Measurements from ENCODE around the gene CXCR1. TPM values are rescaled to one million over a fixed set of nuclear protein-coding genes. Genes with fewer than 3 reads are reported as not detected.
"Not testable (repeated sequence)": the region's sequence is repeated elsewhere in the genome, so short reads cannot be mapped to it uniquely, and the experiment has no call there.

Gene CXCR1
- polyA plus RNA-seq, 4 donors, result 0.06 to 0.07 TPM; not detected in 2

- DNase-seq (ENCODE audit: low read depth in 4 of 4, low spot score in 2 of 4), result no peak
Measured at GRCh38 chr2:218168016-218168415, 1.3 kb upstream of the CXCR1 start.

- DNase-seq (ENCODE audit: low read depth in 4 of 4, low spot score in 2 of 4), result no peak
Measured at GRCh38 chr2:218162814-218163213, 3.9 kb downstream of the CXCR1 start.

GRCh38 chr2:218161644-218162043 is 5.1 kb downstream of the CXCR1 start:
- no peak for DNase-seq (ENCODE audit: low read depth in 4 of 4, low spot score in 2 of 4)

GRCh38 chr2:218155953-218156479 is 10.7 kb downstream of the CXCR1 start:
- no peak for DNase-seq (ENCODE audit: low read depth in 4 of 4, low spot score in 2 of 4)

GRCh38 chr2:218152777-218153176 is 14.0 kb downstream of the CXCR1 start:
- DNase-seq (ENCODE audit: low read depth in 4 of 4, low spot score in 2 of 4), result no peak

GRCh38 chr2:218152172-218152571 is 14.6 kb downstream of the CXCR1 start:
- DNase-seq (ENCODE audit: low read depth in 4 of 4, low spot score in 2 of 4), result no peak

GRCh38 chr2:218149848-218150440 is 16.8 kb downstream of the CXCR1 start:
- DNase-seq (ENCODE audit: low read depth in 4 of 4, low spot score in 2 of 4), result no peak

- DNase-seq (ENCODE audit: low read depth in 4 of 4, low spot score in 2 of 4), result no peak
Measured at GRCh38 chr2:218149098-218149497, 17.7 kb downstream of the CXCR1 start.

- no peak for DNase-seq (ENCODE audit: low read depth in 4 of 4, low spot score in 2 of 4)
Measured at GRCh38 chr2:218146056-218146455, 20.7 kb downstream of the CXCR1 start.

GRCh38 chr2:218145124-218145523 is 21.6 kb downstream of the CXCR1 start:
- DNase-seq (ENCODE audit: low read depth in 4 of 4, low spot score in 2 of 4), result no peak

- no peak for DNase-seq (ENCODE audit: low read depth in 4 of 4, low spot score in 2 of 4)
Measured at GRCh38 chr2:218138047-218138446, 28.7 kb downstream of the CXCR1 start.

- no peak for DNase-seq (ENCODE audit: low read depth in 4 of 4, low spot score in 2 of 4)
Measured at GRCh38 chr2:218137514-218137913, 29.2 kb downstream of the CXCR1 start.

- DNase-seq (ENCODE audit: low read depth in 4 of 4, low spot score in 2 of 4), result no peak
Measured at GRCh38 chr2:218130822-218131221, 35.9 kb downstream of the CXCR1 start.

GRCh38 chr2:218130377-218130776 is 36.4 kb downstream of the CXCR1 start:
- DNase-seq (ENCODE audit: low read depth in 4 of 4, low spot score in 2 of 4), result no peak

- no peak for DNase-seq (ENCODE audit: low read depth in 4 of 4, low spot score in 2 of 4)
Measured at GRCh38 chr2:218129458-218130135, 37.2 kb downstream of the CXCR1 start.

GRCh38 chr2:218128781-218129457 is 37.8 kb downstream of the CXCR1 start:
- no peak for DNase-seq (ENCODE audit: low read depth in 4 of 4, low spot score in 2 of 4)

GRCh38 chr2:218127929-218128455 is 38.8 kb downstream of the CXCR1 start:
- DNase-seq (ENCODE audit: low read depth in 4 of 4, low spot score in 2 of 4), result no peak

- DNase-seq (ENCODE audit: low read depth in 4 of 4, low spot score in 2 of 4), result no peak
Measured at GRCh38 chr2:218125626-218126080, 41.1 kb downstream of the CXCR1 start, which contains the start of gene CXCR2. TSS of gene CXCR2 (plus strand) at chr2:218126028. CDS start at chr2:218134802, 8,774 bp downstream.

GRCh38 chr2:218125095-218125494 is 41.7 kb downstream of the CXCR1 start:
- no peak for DNase-seq (ENCODE audit: low read depth in 4 of 4, low spot score in 2 of 4)

GRCh38 chr2:218123986-218124385 is 42.8 kb downstream of the CXCR1 start:
- DNase-seq (ENCODE audit: low read depth in 4 of 4, low spot score in 2 of 4), result no peak

- DNase-seq (ENCODE audit: low read depth in 4 of 4, low spot score in 2 of 4), result not testable (repeated sequence)
Measured at GRCh38 chr2:218122286-218122685, 44.5 kb downstream of the CXCR1 start.

Measured in left renal cortex interstitium (tissue), 4 donors.